Activated CD8-positive, alpha-beta T cell treated with anti-CD3 and anti-CD28 coated beads for 36 hours (primary cell): ENCODE data around the gene CLDN34. TPM values are rescaled to one million over a fixed set of nuclear protein-coding genes. Genes with fewer than 3 reads are reported as not detected.

Source experiments
- ATAC-seq: fragments of 200-7000 bp; cut with Tn5 transposase; one replicate; pipeline ENCODE4 v1.10.0; 2021; ENCODE audit warnings: mild to moderate bottlenecking, moderate library complexity
- CTCF ChIA-PET: fragments of 350-600 bp; sonication (Branson Sonifier 250); formaldehyde crosslinking; loops from one replicate; lab custom pipeline; 2021; ENCODE audit warnings: antibody characterized with exemption; lab: Charles Lee
- POLR2A ChIA-PET: fragments of 350-600 bp; sonication (Branson Sonifier 250); formaldehyde crosslinking; loops from one replicate; lab custom pipeline; 2021; ENCODE audit warnings: antibody characterized with exemption; lab: Charles Lee
- DNase-seq: peaks from one replicate; pipeline ENCODE4 v3.0.0-alpha.2; 2020
- H3K27ac Mint-ChIP-seq: one replicate; pipeline ENCODE4 v1.8.0; 2021; ENCODE audit warnings: mild to moderate bottlenecking, mixed read lengths
- H3K27me3 Mint-ChIP-seq: one replicate; pipeline ENCODE4 v1.8.0; 2021; ENCODE audit warnings: mixed read lengths
- H3K36me3 Mint-ChIP-seq: one replicate; pipeline ENCODE4 v1.8.0; 2021; ENCODE audit warnings: low read depth, mixed read lengths
- H3K4me1 Mint-ChIP-seq: one replicate; pipeline ENCODE4 v1.8.0; 2021; ENCODE audit warnings: low read depth, mixed read lengths
- H3K4me3 Mint-ChIP-seq: one replicate; pipeline ENCODE4 v1.8.0; 2021; ENCODE audit warnings: mild to moderate bottlenecking, moderate library complexity, mixed read lengths
- H3K9me3 Mint-ChIP-seq: one replicate; pipeline ENCODE4 v1.8.0; 2021; ENCODE audit warnings: mixed read lengths
- CTCF ChIP-seq: fragments of 200-600 bp; IDR thresholded peaks from one replicate; pipeline ENCODE4 v1.8.0; 2022; ENCODE audit warnings: antibody characterized with exemption, mild to moderate bottlenecking
- intact Hi-C: fragments of 100-400 bp; cut with micrococcal nuclease; formaldehyde crosslinking; loops from one replicate; pipeline ENCODE4 v1.10.0; 2022
- total RNA-seq, 2 experiments: library from RNA; stranded (reverse); gene quantifications; one replicate each; pipeline ENCODE4 v1.2.3, GENCODE V29; 2021

Gene CLDN34
- total RNA-seq, result not detected

- ATAC-seq (no peak), DNase-seq (no peak)
- TF ChIP-seq CTCF, result no peak
- no peak within 1 kb of the TSS for H3K27ac Mint-ChIP-seq
- ChIA-PET CTCF (no interaction called here), POLR2A (no interaction called here)
- no peaks in the 10 kb centered on the region for H3K4me1 Mint-ChIP-seq
- no peaks in the 10 kb centered on the region for H3K9me3 Mint-ChIP-seq
- no peaks in the 10 kb centered on the region for H3K36me3 Mint-ChIP-seq
- peaks cover 3% of the 10 kb centered on the region for H3K27me3 Mint-ChIP-seq
- intact Hi-C loops, result no loop called here
- H3K4me3 Mint-ChIP-seq, result no peak within 1 kb of the TSS
Observed at GRCh38 chrX:9966775-9967408, at the start of gene CLDN34. Gene CLDN34 (plus strand): TSS chrX:9967358. CDS start chrX:9967358, 0 bp downstream.

- intact Hi-C loops, result no loop called here
- TF ChIP-seq CTCF, result no peak
Observed at GRCh38 chrX:9917861-9918260, 49.3 kb upstream of the CLDN34 start.

GRCh38 chrX:9919632-9920172, 47.5 kb upstream of the CLDN34 start:
- Mint-ChIP-seq H3K27me3 (peaks cover 6% of the 10 kb centered on the region), H3K36me3 (no peaks in the 10 kb centered on the region), H3K4me1 (no peaks in the 10 kb centered on the region), H3K27ac (no peak overlapping the region), H3K4me3 (no peak overlapping the region), H3K9me3 (no peaks in the 10 kb centered on the region)
- no peak for TF ChIP-seq CTCF
- ATAC-seq (no peak), DNase-seq (no peak)
- ChIA-PET CTCF (no interaction called here), POLR2A (no interaction called here)
- intact Hi-C loops, result no loop called here

More at GRCh38 chrX:9917861-9918260, 49.3 kb upstream of the CLDN34 start:
- ChIA-PET CTCF (no interaction called here), POLR2A (no interaction called here)
- Mint-ChIP-seq H3K4me1 (no peaks in the 10 kb centered on the region), H3K27me3 (peaks cover 9% of the 10 kb centered on the region), H3K4me3 (no peak overlapping the region), H3K27ac (no peak overlapping the region), H3K36me3 (no peaks in the 10 kb centered on the region), H3K9me3 (no peaks in the 10 kb centered on the region)
- DNase-seq, result no peak
- ATAC-seq, result no peak

GRCh38 chrX:9921407-9921806, 45.8 kb upstream of the CLDN34 start:
- ChIA-PET CTCF (no interaction called here), POLR2A (no interaction called here)
- no peak overlapping the region for H3K27ac Mint-ChIP-seq
- ATAC-seq, result no peak
- DNase-seq, result no peak
- H3K27me3 Mint-ChIP-seq, result peaks cover 4% of the 10 kb centered on the region
- H3K4me3 Mint-ChIP-seq, result no peak overlapping the region
- no peaks in the 10 kb centered on the region for H3K36me3 Mint-ChIP-seq
- intact Hi-C loops, result no loop called here
- no peaks in the 10 kb centered on the region for H3K9me3 Mint-ChIP-seq
- no peaks in the 10 kb centered on the region for H3K4me1 Mint-ChIP-seq
- no peak for TF ChIP-seq CTCF

GRCh38 chrX:9923357-9923756, 43.8 kb upstream of the CLDN34 start:
- Mint-ChIP-seq H3K27me3 (peaks cover 4% of the 10 kb centered on the region), H3K9me3 (no peaks in the 10 kb centered on the region), H3K4me1 (no peaks in the 10 kb centered on the region), H3K27ac (no peak overlapping the region), H3K36me3 (no peaks in the 10 kb centered on the region), H3K4me3 (no peak overlapping the region)
- ChIA-PET POLR2A (no interaction called here), CTCF (no interaction called here)
- ATAC-seq, result no peak
- intact Hi-C loops, result no loop called here
- DNase-seq, result no peak
- TF ChIP-seq CTCF, result no peak
